ENCODE results near the gene RNASE9. TPM values are rescaled to one million over a fixed set of nuclear protein-coding genes. Genes with fewer than 3 reads are reported as not detected.

Gene RNASE9
- polyA plus RNA-seq, 3 donors: not detected

DNA sequence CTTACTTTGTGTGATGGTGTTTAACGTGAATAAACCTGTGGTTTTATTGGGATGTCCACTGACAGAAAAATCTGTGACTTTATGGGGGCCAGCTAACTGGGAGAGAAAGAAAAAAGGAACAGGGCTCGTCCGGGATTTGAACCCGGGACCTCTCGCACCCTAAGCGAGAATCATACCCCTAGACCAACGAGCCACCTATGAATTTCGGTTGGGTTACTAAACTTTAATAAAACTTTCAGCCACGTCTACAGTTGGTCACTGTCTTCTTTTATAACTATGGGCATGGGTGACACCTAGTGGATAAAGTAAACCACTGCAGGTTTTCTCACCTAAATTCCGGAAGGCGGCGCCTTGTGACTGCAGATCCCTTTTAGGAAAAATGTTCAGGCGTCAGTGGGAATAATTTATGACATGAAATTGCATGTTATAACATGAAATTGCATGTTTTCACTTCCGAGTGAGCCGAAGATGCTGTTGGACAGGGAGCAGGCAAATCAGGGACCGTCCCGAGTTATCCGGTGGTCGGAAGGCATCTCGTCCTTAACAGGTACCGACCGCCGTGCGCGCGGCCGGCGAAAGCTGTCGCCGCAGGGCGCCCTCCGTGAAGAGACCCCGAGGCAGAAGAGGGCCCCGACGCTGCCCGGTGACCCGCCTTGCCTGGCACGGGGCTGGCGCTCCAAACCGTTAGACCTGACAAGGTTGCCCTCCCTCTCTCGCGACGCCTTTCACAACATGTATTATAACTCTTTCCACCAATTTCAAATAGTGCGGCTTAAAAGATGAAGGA lies 48.6 kb upstream of the RNASE9 start:
- intact Hi-C loops (cut with micrococcal nuclease): loop anchor here (2.0 to 10.0 kb wide), 4 partner anchors 175 to 283 kb away; partner anchors contain the start of genes PARP2 (in 1 of the 2) and RNASE6 (in 1 of the 2)
- Mint-ChIP-seq H3K36me3 (no peaks in the 10 kb centered on the region), H3K9me3 (no peaks in the 10 kb centered on the region), H3K4me3 (no peak overlapping the region), H3K27ac (no peak overlapping the region), H3K27me3 (ENCODE audit: low read depth in 3 of 3) (no peaks in the 10 kb centered on the region), H3K4me1 (peaks cover under 1% of the 10 kb centered on the region)
- Histone ChIP-seq H3K27me3 (ENCODE audit: control insufficient read depth in 2 of 2, insufficient read depth in 2 of 2, low read length in 2 of 2) (no peaks in the 10 kb centered on the region), H3K4me1 (ENCODE audit: control insufficient read depth in 1 of 2, insufficient read depth in 2 of 2, low read length in 2 of 2) (peaks cover 40% of the 10 kb centered on the region in 2 donors), H3K9ac (ENCODE audit: insufficient read depth, low read length, poor library complexity, severe bottlenecking) (peak overlapping the region; percentile 39), H3K4me3 (replicated peaks in 1 of 3; ENCODE audit: low read depth in 2 of 3, low read length in 3 of 3) (peak overlapping the region; percentile 61 to 91 (median 65)), H3K27ac (ENCODE audit: low read depth in 1 of 2, low read length in 2 of 2) (no peak overlapping the region), H3K79me2 (ENCODE audit: insufficient read depth, low read length) (no peaks in the 10 kb centered on the region), H3K4me2 (replicated peaks; ENCODE audit: extremely low read depth, low read length, poor library complexity, severe bottlenecking) (peak overlapping the region; percentile 98), H3K9me3 (replicated peaks in 1 of 2; ENCODE audit: control insufficient read depth in 1 of 2, insufficient read depth in 1 of 2, low read length in 2 of 2) (no peaks in the 10 kb centered on the region), H3K36me3 (replicated peaks in 1 of 2; ENCODE audit: control insufficient read depth in 1 of 2, insufficient read depth in 2 of 2, low read length in 2 of 2) (no peaks in the 10 kb centered on the region), H2AFZ (ENCODE audit: insufficient read depth, low read depth, low read length, poor library complexity, severe bottlenecking) (peak overlapping the region; percentile 84), H4K20me1 (ENCODE audit: insufficient read depth, low read length) (no peaks in the 10 kb centered on the region)
- under 1% methylated on average over 25 of the region's 44 CpGs for WGBS (ENCODE audit: insufficient coverage)
- TF ChIP-seq, protein P1, sequence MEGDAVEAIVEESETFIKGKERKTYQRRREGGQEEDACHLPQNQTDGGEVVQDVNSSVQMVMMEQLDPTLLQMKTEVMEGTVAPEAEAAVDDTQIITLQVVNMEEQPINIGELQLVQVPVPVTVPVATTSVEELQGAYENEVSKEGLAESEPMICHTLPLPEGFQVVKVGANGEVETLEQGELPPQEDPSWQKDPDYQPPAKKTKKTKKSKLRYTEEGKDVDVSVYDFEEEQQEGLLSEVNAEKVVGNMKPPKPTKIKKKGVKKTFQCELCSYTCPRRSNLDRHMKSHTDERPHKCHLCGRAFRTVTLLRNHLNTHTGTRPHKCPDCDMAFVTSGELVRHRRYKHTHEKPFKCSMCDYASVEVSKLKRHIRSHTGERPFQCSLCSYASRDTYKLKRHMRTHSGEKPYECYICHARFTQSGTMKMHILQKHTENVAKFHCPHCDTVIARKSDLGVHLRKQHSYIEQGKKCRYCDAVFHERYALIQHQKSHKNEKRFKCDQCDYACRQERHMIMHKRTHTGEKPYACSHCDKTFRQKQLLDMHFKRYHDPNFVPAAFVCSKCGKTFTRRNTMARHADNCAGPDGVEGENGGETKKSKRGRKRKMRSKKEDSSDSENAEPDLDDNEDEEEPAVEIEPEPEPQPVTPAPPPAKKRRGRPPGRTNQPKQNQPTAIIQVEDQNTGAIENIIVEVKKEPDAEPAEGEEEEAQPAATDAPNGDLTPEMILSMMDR (IDR thresholded peaks at IDR 0.05): peak; percentile 94
- DNase-seq: peak; percentile 62 to 85 (median 76)

GRCh38 chr14:20608383-20609110 lies 47.7 kb upstream of the RNASE9 start:
- H3K4me3 ChIP-seq (replicated peaks in 1 of 3; ENCODE audit: low read depth in 2 of 3, low read length in 3 of 3): no peak overlapping the region
- H4K20me1 ChIP-seq (ENCODE audit: insufficient read depth, low read length): no peaks in the 10 kb centered on the region
- H3K4me3 Mint-ChIP-seq: no peak overlapping the region
- no peaks in the 10 kb centered on the region for H3K36me3 ChIP-seq (replicated peaks in 1 of 2; ENCODE audit: control insufficient read depth in 1 of 2, insufficient read depth in 2 of 2, low read length in 2 of 2)
- WGBS (ENCODE audit: insufficient coverage): 50% methylated on average over 1 of the region's 7 CpGs
- H3K27ac Mint-ChIP-seq: no peak overlapping the region
- H3K9ac ChIP-seq (ENCODE audit: insufficient read depth, low read length, poor library complexity, severe bottlenecking): no peak overlapping the region
- no peak overlapping the region for H3K4me2 ChIP-seq (replicated peaks; ENCODE audit: extremely low read depth, low read length, poor library complexity, severe bottlenecking)
- TF ChIP-seq, protein P1 (IDR thresholded peaks at IDR 0.05): no peak
- no peak overlapping the region for H3K27ac ChIP-seq (ENCODE audit: low read depth in 1 of 2, low read length in 2 of 2)
- H3K27me3 ChIP-seq (ENCODE audit: control insufficient read depth in 2 of 2, insufficient read depth in 2 of 2, low read length in 2 of 2): no peaks in the 10 kb centered on the region
- intact Hi-C loops (cut with micrococcal nuclease): loop anchor here in 1 of 2 donors (2.0 kb wide), 1 partner anchor 282 kb away; no protein-coding TSS in a partner anchor
- peaks cover 4% of the 10 kb centered on the region for H3K4me1 Mint-ChIP-seq
- no peak overlapping the region for H2AFZ ChIP-seq (ENCODE audit: insufficient read depth, low read depth, low read length, poor library complexity, severe bottlenecking)
- no peaks in the 10 kb centered on the region for H3K27me3 Mint-ChIP-seq (ENCODE audit: low read depth in 3 of 3)
- no peaks in the 10 kb centered on the region for H3K9me3 Mint-ChIP-seq
- no peaks in the 10 kb centered on the region for H3K9me3 ChIP-seq (replicated peaks in 1 of 2; ENCODE audit: control insufficient read depth in 1 of 2, insufficient read depth in 1 of 2, low read length in 2 of 2)
- no peak for DNase-seq
- H3K4me1 ChIP-seq (ENCODE audit: control insufficient read depth in 1 of 2, insufficient read depth in 2 of 2, low read length in 2 of 2): peaks cover 31 to 32% of the 10 kb centered on the region in 2 donors
- H3K36me3 Mint-ChIP-seq: no peaks in the 10 kb centered on the region
- H3K79me2 ChIP-seq (ENCODE audit: insufficient read depth, low read length): no peaks in the 10 kb centered on the region
